Adrenal gland (tissue), 5 donors: ENCODE measurements around the gene ME2.

Experiments
- POLR2A ChIP-seq, 2 donors: fragments of 450-650 bp; IDR thresholded peaks; one replicate each; pipeline ENCODE4 v1.6.1; 2017; ENCODE audit warnings: antibody characterized with exemption in 2 of 2, mild to moderate bottlenecking in 2 of 2, moderate library complexity in 1 of 2
- TF ChIP-seq, protein P1 (sequence below), 6 experiments: fragments of 450-650 bp in 4 of 6; fragments of 200-600 bp in 2 of 6; sonication (generic) in 1 of 6; IDR thresholded peaks; 1 replicate in 5 of 6; 2 replicates in 1 of 6; pipeline versions ENCODE4 v1.5.1 to v1.8.0; 2016 to 2021; ENCODE audit warnings: antibody characterized with exemption in 6 of 6, mild to moderate bottlenecking in 2 of 6, moderate library complexity in 1 of 6
- donor health status: DM: no; HTN: no; CAD: no.

DNA sequence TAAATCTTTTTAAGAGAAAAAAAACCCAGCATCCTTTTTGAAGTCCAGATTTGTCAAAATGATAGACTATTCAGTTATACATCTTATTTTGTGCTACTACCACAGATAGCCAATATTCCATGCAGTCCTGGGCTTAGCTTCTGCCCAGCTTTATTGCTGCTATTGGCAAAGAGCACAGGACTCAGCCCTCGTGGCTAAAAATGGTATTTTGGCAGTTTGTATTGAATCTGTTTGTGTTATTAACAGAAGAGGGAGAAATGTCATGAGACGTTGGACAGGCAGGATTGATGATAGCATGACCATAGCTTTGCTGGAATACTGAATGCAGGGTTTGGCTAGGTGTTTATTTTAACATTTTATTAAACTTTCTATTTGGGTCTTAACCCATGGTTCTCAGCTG lies 108.3 kb downstream of the ME2 start:
- TF ChIP-seq, protein P1, sequence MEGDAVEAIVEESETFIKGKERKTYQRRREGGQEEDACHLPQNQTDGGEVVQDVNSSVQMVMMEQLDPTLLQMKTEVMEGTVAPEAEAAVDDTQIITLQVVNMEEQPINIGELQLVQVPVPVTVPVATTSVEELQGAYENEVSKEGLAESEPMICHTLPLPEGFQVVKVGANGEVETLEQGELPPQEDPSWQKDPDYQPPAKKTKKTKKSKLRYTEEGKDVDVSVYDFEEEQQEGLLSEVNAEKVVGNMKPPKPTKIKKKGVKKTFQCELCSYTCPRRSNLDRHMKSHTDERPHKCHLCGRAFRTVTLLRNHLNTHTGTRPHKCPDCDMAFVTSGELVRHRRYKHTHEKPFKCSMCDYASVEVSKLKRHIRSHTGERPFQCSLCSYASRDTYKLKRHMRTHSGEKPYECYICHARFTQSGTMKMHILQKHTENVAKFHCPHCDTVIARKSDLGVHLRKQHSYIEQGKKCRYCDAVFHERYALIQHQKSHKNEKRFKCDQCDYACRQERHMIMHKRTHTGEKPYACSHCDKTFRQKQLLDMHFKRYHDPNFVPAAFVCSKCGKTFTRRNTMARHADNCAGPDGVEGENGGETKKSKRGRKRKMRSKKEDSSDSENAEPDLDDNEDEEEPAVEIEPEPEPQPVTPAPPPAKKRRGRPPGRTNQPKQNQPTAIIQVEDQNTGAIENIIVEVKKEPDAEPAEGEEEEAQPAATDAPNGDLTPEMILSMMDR (IDR thresholded peaks at IDR 0.05): no peak
- no peak for TF ChIP-seq POLR2A (IDR thresholded peaks at IDR 0.05)
